ENCODE results near the gene GJD4.

GRCh38 chr10:35570397-35570796, 34.7 kb upstream of the GJD4 start:
- TF ChIP-seq CTCF (conservative IDR thresholded peaks at IDR 0.05): no peak
- no peak for TF ChIP-seq EZH2 (IDR thresholded peaks at IDR 0.05; ENCODE audit: low read depth)

Measured in PC-9 (cell line).